ENCODE measurements around the gene COP1. TPM values are rescaled to one million over a fixed set of nuclear protein-coding genes. Genes with fewer than 3 reads are reported as not detected.

The COP1 gene
- total and polyA plus RNA-seq, 12 donors = 17.9 to 55.2 (median 23.6) TPM

- no peak for TF ChIP-seq CTCF (IDR thresholded peaks at IDR 0.05)
- Histone ChIP-seq H3K4me1 (peaks cover 0 to 28% (median 8%) of the 10 kb centered on the region in 9 donors), H3K27me3 (peaks cover 0 to 1% (median 0%) of the 10 kb centered on the region in 7 donors), H3K4me3 (no peak overlapping the region), H3K27ac (peak overlapping the region in 1 of 10 donors; percentile 83), H3K9me3 (no peaks in the 10 kb centered on the region), H3K36me3 (no peaks in the 10 kb centered on the region)
- DNase-seq (no peak), ATAC-seq (no peak)
- 94 to 98% methylated on average over 1 of the region's 1 CpG for WGBS, 2 donors
- intact Hi-C loops (cut with DNase I) = no loop called here
Observed at GRCh38 chr1:176211396-176212165, 4.5 kb upstream of the COP1 start.

GRCh38 chr1:176208034-176208433 lies 948 bp upstream of the COP1 start:
- intact Hi-C loops (cut with DNase I) = loop anchor here in 1 of 10 donors (10.0 kb wide), 1 partner anchor 83 kb away; no protein-coding TSS in a partner anchor
- 51 to 59% methylated on average over 9 of the region's 9 CpGs for WGBS, 2 donors

GRCh38 chr1:176206006-176206960 lies 803 bp downstream of the COP1 start:
- H3K9me3 ChIP-seq = no peaks in the 10 kb centered on the region
- ATAC-seq (peak; percentile 27 to 69 (median 44)), DNase-seq (peak in 1 of 2 donors; percentile 25)
- intact Hi-C loops (cut with DNase I) = loop anchor here in 1 of 10 donors (10.0 kb wide), 1 partner anchor 81 kb away; no protein-coding TSS in a partner anchor
- WGBS, 2 donors = 1% methylated on average over 49 to 58 of the region's 58 CpGs
- TF ChIP-seq CTCF (IDR thresholded peaks at IDR 0.05) = no peak
- no peaks in the 10 kb centered on the region for H3K36me3 ChIP-seq
- H3K27me3 ChIP-seq = no peaks in the 10 kb centered on the region
- H3K4me1 ChIP-seq = peaks cover 3 to 59% (median 37%) of the 10 kb centered on the region in 9 donors
- peak overlapping the region; percentile 90 to 99 (median 96) for H3K27ac ChIP-seq
- peak overlapping the region; percentile 67 to 98 (median 88) for H3K4me3 ChIP-seq

More at GRCh38 chr1:176208034-176208433, 948 bp upstream of the COP1 start:
- DNase-seq (no peak), ATAC-seq (no peak)
- no peaks in the 10 kb centered on the region for H3K27me3 ChIP-seq
- no peak for TF ChIP-seq CTCF (IDR thresholded peaks at IDR 0.05)
- H3K4me1 ChIP-seq = peaks cover 3 to 52% (median 36%) of the 10 kb centered on the region in 9 donors
- H3K4me3 ChIP-seq = peak overlapping the region; percentile 67 to 98 (median 88)
- peak overlapping the region in 9 of 10 donors; percentile 92 to 99 (median 96) for H3K27ac ChIP-seq
- H3K36me3 ChIP-seq = no peaks in the 10 kb centered on the region
- H3K9me3 ChIP-seq = no peaks in the 10 kb centered on the region

All from heart right ventricle (tissue), 16 donors.